ENCODE measurements around the gene ARID1A. TPM values are rescaled to one million over a fixed set of nuclear protein-coding genes. Genes with fewer than 3 reads are reported as not detected.
A peak's percentile ranks its signal among the peaks of the same experiment; 100 is the strongest.

ARID1A gene
- total and polyA plus RNA-seq, 9 of the 15 experiments (the other 6 are each of a cell fraction or from before 2014, with no cell fraction given): 8.3 to 88.3 (median 22.5) TPM

DNA sequence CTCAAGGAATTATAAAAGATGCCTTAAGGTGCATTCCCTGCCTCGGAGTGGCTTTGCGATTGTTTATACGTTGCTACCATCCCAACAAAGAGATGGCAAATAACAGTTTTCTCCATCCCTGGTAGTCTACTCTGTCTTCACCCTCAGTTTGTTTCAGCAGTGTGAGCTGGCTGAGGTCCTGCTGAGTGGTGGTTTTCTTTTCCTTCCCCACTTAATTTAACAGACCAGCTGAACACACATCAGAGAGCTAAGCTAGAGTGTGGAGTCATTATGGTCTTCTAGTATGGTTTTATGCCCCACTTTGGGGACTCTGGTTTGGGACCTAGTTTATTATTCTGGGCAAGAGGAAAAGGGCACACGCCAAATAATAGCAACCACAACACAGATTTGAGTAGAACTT lies 94.1 kb downstream of the ARID1A start:
- Histone ChIP-seq H3K4me1 (replicated peaks in 1 of 2; ENCODE audit: control insufficient read depth in 2 of 2, insufficient read depth in 2 of 2, low read length in 2 of 2) (peaks cover 42 to 63% of the 10 kb centered on the region in 2 experiments), H3K27me3 (ENCODE audit: control insufficient read depth in 2 of 2, insufficient read depth in 2 of 2, low read length in 2 of 2) (no peaks in the 10 kb centered on the region), H3K9me3 (replicated peaks; ENCODE audit: control insufficient read depth, insufficient read depth, low read depth, low read length) (no peaks in the 10 kb centered on the region), H3K9me1 (ENCODE audit: control insufficient read depth, insufficient read depth, low read length) (no peaks in the 10 kb centered on the region), H3K9ac (ENCODE audit: insufficient read depth in 1 of 2, low read depth in 2 of 2, low read length in 2 of 2) (no peak overlapping the region), H3K36me3 (ENCODE audit: control insufficient read depth, insufficient read depth, low read length) (peaks cover 10% of the 10 kb centered on the region; the same call in 1 of the 3 replicates), H3K4me3 (no peak overlapping the region), H3K79me2 (ENCODE audit: control insufficient read depth, insufficient read depth, low read length) (peaks cover 44% of the 10 kb centered on the region), H3K27ac (ENCODE audit: extremely low read depth, low read depth, low read length) (no peak overlapping the region), H4K20me1 (replicated peaks; ENCODE audit: control insufficient read depth, insufficient read depth, low read length) (no peaks in the 10 kb centered on the region), H3K4me2 (ENCODE audit: insufficient read depth, low read length) (no peak overlapping the region), H2AFZ (ENCODE audit: low read depth, low read length) (no peak overlapping the region)
- BruUV-seq (replicated peaks): no TSS peak
- intact Hi-C loops (cut with micrococcal nuclease) (loop anchor here (1.0 to 5.0 kb wide), 7 partner anchors 67 to 303 kb away; no protein-coding TSS in a partner anchor), in situ Hi-C loops (cut with MboI) (no loop called here)
- ChIA-PET POLR2A (interaction anchor here (0.6 to 9.2 kb wide), 13 partner anchors 10 to 191 kb away, joined by 3 to 112 read pairs (median 9); partner anchors contain the start of gene ARID1A), CTCF (ENCODE audit: low intra/inter-chr PET ratio) (interaction anchor here (1.2 to 5.0 kb wide), 7 partner anchors 113 to 289 kb away, joined by 3 to 80 read pairs (median 8); no protein-coding TSS in a partner anchor)
- FAIRE-seq (no peak), DNase-seq (ENCODE audit: extremely low read depth in 1 of 4, low spot score in 3 of 4) (no peak), ATAC-seq (no peak)
- 83% methylated on average over 4 of the region's 4 CpGs for whole genome bisulfite sequencing (ENCODE audit: insufficient coverage, low coverage, missing lambda C conversion rate)
- no peak for TF ChIP-seq ZNF830 (CRISPR knock-in tag; IDR thresholded peaks at IDR 0.05)

GRCh38 chr1:26790551-26790953 lies 94.7 kb downstream of the ARID1A start:
- Histone ChIP-seq H3K9me3 (replicated peaks; ENCODE audit: control insufficient read depth, insufficient read depth, low read depth, low read length) (no peaks in the 10 kb centered on the region), H3K79me2 (ENCODE audit: control insufficient read depth, insufficient read depth, low read length) (peaks cover 38% of the 10 kb centered on the region), H4K20me1 (replicated peaks; ENCODE audit: control insufficient read depth, insufficient read depth, low read length) (no peaks in the 10 kb centered on the region), H3K4me3 (no peak overlapping the region), H3K9me1 (ENCODE audit: control insufficient read depth, insufficient read depth, low read length) (no peaks in the 10 kb centered on the region), H3K9ac (ENCODE audit: insufficient read depth in 1 of 2, low read depth in 2 of 2, low read length in 2 of 2) (peak overlapping the region in 1 of 2 experiments; percentile 11; a peak in 1 of 4 replicates), H3K4me1 (replicated peaks in 1 of 2; ENCODE audit: control insufficient read depth in 2 of 2, insufficient read depth in 2 of 2, low read length in 2 of 2) (peaks cover 39 to 57% of the 10 kb centered on the region in 2 experiments), H3K4me2 (ENCODE audit: insufficient read depth, low read length) (no peak overlapping the region), H3K36me3 (ENCODE audit: control insufficient read depth, insufficient read depth, low read length) (peaks cover 13% of the 10 kb centered on the region; the same call in 1 of the 3 replicates), H2AFZ (ENCODE audit: low read depth, low read length) (no peak overlapping the region), H3K27ac (ENCODE audit: extremely low read depth, low read depth, low read length) (no peak overlapping the region), H3K27me3 (ENCODE audit: control insufficient read depth in 2 of 2, insufficient read depth in 2 of 2, low read length in 2 of 2) (no peaks in the 10 kb centered on the region)
- in situ Hi-C loops (cut with MboI) (no loop called here), intact Hi-C loops (cut with micrococcal nuclease) (loop anchor here (5.0 kb wide), 1 partner anchor 87 kb away; no protein-coding TSS in a partner anchor)
- ChIA-PET POLR2A (interaction anchor here (0.6 to 9.2 kb wide), 9 partner anchors 9 to 747 kb away, joined by 3 to 112 read pairs (median 9); partner anchors contain the start of gene ARID1A), CTCF (ENCODE audit: low intra/inter-chr PET ratio) (interaction anchor here (1.5 to 5.0 kb wide), 4 partner anchors 113 to 252 kb away, joined by 6 to 80 read pairs (median 10); no protein-coding TSS in a partner anchor)
- FAIRE-seq: no peak
- DNase-seq (ENCODE audit: extremely low read depth in 1 of 4, low spot score in 3 of 4): no peak
- no peak for ATAC-seq
- BruUV-seq (replicated peaks): no TSS peak
- WGBS (ENCODE audit: insufficient coverage, low coverage, missing lambda C conversion rate): 53% methylated on average over 5 of the region's 5 CpGs
- TF ChIP-seq ZC3H8 (IDR thresholded peaks at IDR 0.05): no peak
- no peak for TF ChIP-seq CLOCK (CRISPR knock-in tag; IDR thresholded peaks at IDR 0.05; ENCODE audit: borderline replicate concordance)
- TF ChIP-seq ZBTB43 (CRISPR knock-in tag; IDR thresholded peaks at IDR 0.05): no peak
- no peak for TF ChIP-seq KLF13 (tag; IDR thresholded peaks at IDR 0.05; ENCODE audit: borderline replicate concordance, low read depth)
- TF ChIP-seq, protein P1, sequence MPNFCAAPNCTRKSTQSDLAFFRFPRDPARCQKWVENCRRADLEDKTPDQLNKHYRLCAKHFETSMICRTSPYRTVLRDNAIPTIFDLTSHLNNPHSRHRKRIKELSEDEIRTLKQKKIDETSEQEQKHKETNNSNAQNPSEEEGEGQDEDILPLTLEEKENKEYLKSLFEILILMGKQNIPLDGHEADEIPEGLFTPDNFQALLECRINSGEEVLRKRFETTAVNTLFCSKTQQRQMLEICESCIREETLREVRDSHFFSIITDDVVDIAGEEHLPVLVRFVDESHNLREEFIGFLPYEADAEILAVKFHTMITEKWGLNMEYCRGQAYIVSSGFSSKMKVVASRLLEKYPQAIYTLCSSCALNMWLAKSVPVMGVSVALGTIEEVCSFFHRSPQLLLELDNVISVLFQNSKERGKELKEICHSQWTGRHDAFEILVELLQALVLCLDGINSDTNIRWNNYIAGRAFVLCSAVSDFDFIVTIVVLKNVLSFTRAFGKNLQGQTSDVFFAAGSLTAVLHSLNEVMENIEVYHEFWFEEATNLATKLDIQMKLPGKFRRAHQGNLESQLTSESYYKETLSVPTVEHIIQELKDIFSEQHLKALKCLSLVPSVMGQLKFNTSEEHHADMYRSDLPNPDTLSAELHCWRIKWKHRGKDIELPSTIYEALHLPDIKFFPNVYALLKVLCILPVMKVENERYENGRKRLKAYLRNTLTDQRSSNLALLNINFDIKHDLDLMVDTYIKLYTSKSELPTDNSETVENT (CRISPR knock-in tag; IDR thresholded peaks at IDR 0.05): no peak
- no peak for TF ChIP-seq ZNF384 (IDR thresholded peaks at IDR 0.05; ENCODE audit: low read depth, low read length)
- TF ChIP-seq ZNF696 (CRISPR knock-in tag; conservative IDR thresholded peaks at IDR 0.05): no peak
- TF ChIP-seq DPF2 (IDR thresholded peaks at IDR 0.05): no peak

Measured in K562 (cell line).